AG09319 (cell line): ENCODE results near the gene ANKRD44.
"Not testable (repeated sequence)": the region's sequence is repeated elsewhere in the genome, so short reads cannot be mapped to it uniquely, and the experiment has no call there.

Experiments
- DNase-seq: peaks from one replicate; pipeline ENCODE4 v3.0.0-alpha.2; 2010; ENCODE audit warnings: low read depth; ENCODE audit errors: extremely low read depth
- TF ChIP-seq, protein P1 (sequence below): IDR thresholded peaks from 2 replicates; pipeline ENCODE4 v1.5.1; 2011; ENCODE audit warnings: low read depth, mild to moderate bottlenecking, inconsistent platforms, low read length, moderate library complexity

The ANKRD44 gene

DNA sequence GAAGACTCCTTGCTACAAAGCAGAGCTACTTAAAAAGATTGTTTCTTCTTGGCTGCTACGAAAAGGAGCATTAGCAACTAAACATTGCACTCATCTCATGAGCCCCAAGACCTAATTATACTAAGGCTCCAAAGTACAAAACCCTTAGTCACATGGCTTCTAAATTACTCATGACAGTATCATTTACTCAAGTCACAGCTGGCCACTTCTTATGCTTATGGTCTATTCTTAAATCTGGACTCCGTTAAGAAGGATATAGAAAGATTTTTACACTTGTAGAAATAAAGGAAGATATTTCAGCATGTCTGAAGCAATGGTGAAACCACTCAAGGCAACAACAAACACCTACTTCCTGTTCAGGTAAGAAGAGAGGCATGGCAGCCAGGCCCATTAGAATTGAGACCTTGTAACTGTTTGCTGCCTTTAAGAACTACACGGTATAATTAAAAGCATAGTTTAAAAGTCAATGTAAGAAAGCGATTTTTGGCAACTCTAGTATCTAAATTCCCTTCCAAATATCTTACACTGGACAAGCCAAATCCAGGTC, 12.7 kb downstream of the ANKRD44 start:
- TF ChIP-seq, protein P1, sequence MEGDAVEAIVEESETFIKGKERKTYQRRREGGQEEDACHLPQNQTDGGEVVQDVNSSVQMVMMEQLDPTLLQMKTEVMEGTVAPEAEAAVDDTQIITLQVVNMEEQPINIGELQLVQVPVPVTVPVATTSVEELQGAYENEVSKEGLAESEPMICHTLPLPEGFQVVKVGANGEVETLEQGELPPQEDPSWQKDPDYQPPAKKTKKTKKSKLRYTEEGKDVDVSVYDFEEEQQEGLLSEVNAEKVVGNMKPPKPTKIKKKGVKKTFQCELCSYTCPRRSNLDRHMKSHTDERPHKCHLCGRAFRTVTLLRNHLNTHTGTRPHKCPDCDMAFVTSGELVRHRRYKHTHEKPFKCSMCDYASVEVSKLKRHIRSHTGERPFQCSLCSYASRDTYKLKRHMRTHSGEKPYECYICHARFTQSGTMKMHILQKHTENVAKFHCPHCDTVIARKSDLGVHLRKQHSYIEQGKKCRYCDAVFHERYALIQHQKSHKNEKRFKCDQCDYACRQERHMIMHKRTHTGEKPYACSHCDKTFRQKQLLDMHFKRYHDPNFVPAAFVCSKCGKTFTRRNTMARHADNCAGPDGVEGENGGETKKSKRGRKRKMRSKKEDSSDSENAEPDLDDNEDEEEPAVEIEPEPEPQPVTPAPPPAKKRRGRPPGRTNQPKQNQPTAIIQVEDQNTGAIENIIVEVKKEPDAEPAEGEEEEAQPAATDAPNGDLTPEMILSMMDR = no peak
- DNase-seq = no peak

DNA sequence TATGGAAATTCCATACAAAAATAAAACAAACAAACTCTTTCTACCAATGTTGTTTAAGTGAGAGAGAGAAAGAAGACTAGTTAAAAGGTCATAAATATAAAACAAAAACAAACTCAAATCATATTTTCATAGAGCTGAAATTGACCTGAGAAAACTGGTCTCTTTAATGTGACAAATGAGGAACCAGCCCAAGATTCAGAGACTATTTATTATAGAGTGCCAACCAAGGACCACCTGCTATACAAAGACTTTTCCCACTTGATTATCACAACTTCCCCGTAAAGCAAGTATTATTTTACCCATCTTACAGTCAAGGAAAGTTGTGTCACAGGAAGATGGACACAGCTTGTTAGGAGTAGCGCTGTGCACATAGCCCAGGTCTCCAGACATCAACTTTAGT, 13.3 kb downstream of the ANKRD44 start:
- TF ChIP-seq, protein P1 = no peak
- no peak for DNase-seq

DNA sequence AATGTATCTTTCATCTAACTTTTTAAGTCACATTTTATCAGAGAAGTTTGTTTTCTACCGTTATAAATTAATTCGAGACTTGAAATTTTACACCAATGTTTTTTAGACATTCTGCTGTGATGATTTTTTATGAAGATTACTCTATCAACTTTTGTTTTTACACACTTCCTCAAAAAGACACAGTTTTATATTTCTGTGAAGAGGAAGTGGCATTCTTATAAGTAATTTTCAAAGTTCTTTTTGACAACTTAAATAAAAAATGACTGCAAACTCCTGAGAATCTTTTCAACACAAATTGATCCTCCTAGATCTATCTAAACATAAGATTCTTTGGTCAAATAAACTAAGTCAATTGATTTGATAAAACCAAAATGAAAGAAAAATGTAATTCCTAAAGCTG, 13.7 kb downstream of the ANKRD44 start:
- TF ChIP-seq, protein P1 = no peak
- DNase-seq = no peak

DNA sequence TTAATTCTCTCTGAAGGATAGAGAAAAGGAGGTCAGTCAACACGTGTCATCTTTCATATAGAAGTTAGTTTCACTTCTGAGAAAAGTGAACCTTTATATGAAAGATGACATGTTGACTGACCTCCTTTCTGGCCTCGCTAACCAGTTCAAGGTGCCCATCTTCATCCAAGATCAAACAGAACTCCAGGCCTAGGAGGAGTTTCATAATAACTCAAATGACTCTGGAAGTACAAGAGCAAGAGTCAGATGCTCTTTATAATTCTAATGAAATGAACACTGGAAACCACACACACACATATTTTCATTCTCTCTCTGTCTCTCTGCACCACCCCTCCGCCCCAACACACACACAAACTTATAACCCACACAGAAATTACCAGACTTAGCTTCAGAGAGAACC, 16.3 kb downstream of the ANKRD44 start:
- TF ChIP-seq, protein P1 = no peak

DNA sequence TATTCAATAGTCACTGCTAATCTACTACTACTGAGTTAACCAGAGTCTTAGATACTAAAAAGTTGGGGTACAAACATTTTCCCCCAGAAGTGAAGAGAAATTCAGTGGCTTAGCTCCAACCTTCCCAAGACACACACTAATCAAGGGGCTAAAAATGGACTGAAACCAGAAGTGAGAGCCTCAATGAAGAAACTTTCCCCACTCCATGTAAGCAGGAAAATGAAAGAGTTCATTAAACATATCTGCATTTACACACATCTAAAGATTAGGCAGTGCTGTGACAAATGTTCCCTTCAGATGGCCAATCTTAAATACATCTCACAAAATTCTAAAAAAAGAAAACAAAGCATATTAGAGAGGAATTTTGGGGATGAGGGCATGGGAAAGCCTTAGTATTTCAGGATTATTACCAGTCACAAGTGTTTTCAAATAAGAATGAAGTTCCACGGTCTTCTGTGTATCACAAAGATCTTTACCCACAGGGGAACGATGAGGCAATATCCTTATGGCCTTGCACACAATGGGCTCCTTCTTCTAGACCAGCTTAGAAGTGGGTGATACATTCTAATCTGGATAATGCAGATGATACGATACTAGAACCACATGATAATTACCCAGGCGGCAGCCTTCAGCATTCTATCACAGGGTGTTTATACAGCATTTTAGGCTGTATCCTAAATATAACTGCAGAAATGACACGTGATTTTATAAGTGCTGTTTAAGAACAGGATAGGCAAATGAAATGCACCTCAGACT, 17.1 kb downstream of the ANKRD44 start:
- TF ChIP-seq, protein P1 = no peak
- no peak for DNase-seq

More for the DNA sequence above, 16.3 kb downstream of the ANKRD44 start:
- DNase-seq = no peak

DNA sequence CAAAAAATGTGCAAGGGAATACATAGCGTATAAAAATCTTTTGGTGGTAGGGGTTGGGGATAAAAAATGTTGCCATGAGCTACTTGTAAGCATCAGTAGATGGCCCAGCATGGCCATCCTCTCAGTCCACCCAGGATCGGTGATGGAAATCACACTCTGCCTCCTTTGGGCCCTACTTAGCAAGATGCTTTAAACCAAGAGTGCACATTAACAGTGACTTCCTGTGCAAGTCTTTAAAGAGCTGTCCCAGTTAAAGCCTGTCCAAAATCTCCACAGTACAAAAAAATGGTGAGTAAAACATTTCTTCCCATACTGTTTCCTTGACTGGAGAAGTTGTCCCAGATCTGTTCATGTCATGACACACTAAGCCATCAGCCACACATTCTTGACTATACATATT, 18.0 kb downstream of the ANKRD44 start:
- TF ChIP-seq, protein P1 = no peak
- no peak for DNase-seq

DNA sequence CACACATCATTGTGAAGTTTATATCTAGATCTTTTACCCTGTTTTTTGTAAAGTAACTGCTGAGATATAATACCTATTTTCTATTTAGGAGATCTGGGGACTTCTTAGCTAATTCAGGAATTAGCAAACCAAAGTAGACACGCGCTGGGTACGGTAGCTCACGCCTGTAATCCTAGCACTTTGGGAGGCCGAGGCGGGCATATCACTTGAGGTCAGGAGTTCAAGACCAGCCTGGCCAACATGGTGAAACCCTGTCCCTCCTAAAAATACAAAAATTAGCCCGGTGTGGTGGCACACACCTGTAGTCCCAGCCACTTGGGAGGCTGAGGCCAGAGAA, 23.0 kb downstream of the ANKRD44 start:
- not testable (repeated sequence) for DNase-seq
